ENCODE data around the gene NTF4. TPM values are rescaled to one million over a fixed set of nuclear protein-coding genes. Genes with fewer than 3 reads are reported as not detected.

Gene NTF4
- total and polyA plus RNA-seq, 2 experiments from 2014 or later: 0.94 to 2.7 TPM

Small RNA genes lying within 50 kb of the gene (small RNA-seq; reads per million reads assigned to genes)
- not detected for gene RN7SL708P (ENCODE audit: low replicate concordance)

Other genes starting within 250 kb of the NTF4 start
- 5.0 and 8.4 TPM in 2 replicates for gene HSD17B14, start 228.3 kb downstream of the NTF4 start, total RNA-seq (2014; rRNA removed; shearing (Covaris generic))
- 11.6 and 11.7 TPM in 2 replicates for gene HSD17B14, start 228.3 kb downstream of the NTF4 start, polyA plus RNA-seq (2016; fragmentation: Nextera tagmentation; extraction: Ambion mirVana)
- 12.3 and 15.1 TPM in 2 replicates for gene PLEKHA4, start 196.2 kb downstream of the NTF4 start, total RNA-seq (2014; rRNA removed; shearing (Covaris generic))
- gene PLEKHA4, start 196.2 kb downstream of the NTF4 start, polyA plus RNA-seq (2016; fragmentation: Nextera tagmentation; extraction: Ambion mirVana): 10.9 and 12.2 TPM in 2 replicates
- gene PPP1R15A, start 192.4 kb downstream of the NTF4 start, total RNA-seq (2014; rRNA removed; shearing (Covaris generic)): 14.5 and 15.8 TPM in 2 replicates
- 14.0 and 14.4 TPM in 2 replicates for gene PPP1R15A, start 192.4 kb downstream of the NTF4 start, polyA plus RNA-seq (2016; fragmentation: Nextera tagmentation; extraction: Ambion mirVana)
- 0.12 and 0.42 TPM in 2 replicates for gene TULP2, start 166.1 kb downstream of the NTF4 start, total RNA-seq (2014; rRNA removed; shearing (Covaris generic))
- 1.1 and 1.9 TPM in 2 replicates for gene TULP2, start 166.1 kb downstream of the NTF4 start, polyA plus RNA-seq (2016; fragmentation: Nextera tagmentation; extraction: Ambion mirVana)
- gene NUCB1, start 164.5 kb downstream of the NTF4 start, total RNA-seq (2014; rRNA removed; shearing (Covaris generic)): 142 and 163 TPM in 2 replicates
- 57.1 and 64.9 TPM in 2 replicates for gene NUCB1, start 164.5 kb downstream of the NTF4 start, polyA plus RNA-seq (2016; fragmentation: Nextera tagmentation; extraction: Ambion mirVana)
- 0.69 and 0.78 TPM in 2 replicates for gene DHDH, start 131.1 kb downstream of the NTF4 start, total RNA-seq (2014; rRNA removed; shearing (Covaris generic))
- 4.7 and 8.4 TPM in 2 replicates for gene DHDH, start 131.1 kb downstream of the NTF4 start, polyA plus RNA-seq (2016; fragmentation: Nextera tagmentation; extraction: Ambion mirVana)
- 184 and 261 TPM in 2 replicates for gene BAX, start 109.9 kb downstream of the NTF4 start, total RNA-seq (2014; rRNA removed; shearing (Covaris generic))
- gene BAX, start 109.9 kb downstream of the NTF4 start, polyA plus RNA-seq (2016; fragmentation: Nextera tagmentation; extraction: Ambion mirVana): 168 and 179 TPM in 2 replicates
- gene FTL, start 99.5 kb downstream of the NTF4 start, total RNA-seq (2014; rRNA removed; shearing (Covaris generic)): 1,625 and 2,064 TPM in 2 replicates
- gene FTL, start 99.5 kb downstream of the NTF4 start, polyA plus RNA-seq (2016; fragmentation: Nextera tagmentation; extraction: Ambion mirVana): 5,278 and 5,436 TPM in 2 replicates
- 23.1 and 28.9 TPM in 2 replicates for gene GYS1, start 71.5 kb downstream of the NTF4 start, total RNA-seq (2014; rRNA removed; shearing (Covaris generic))
- gene GYS1, start 71.5 kb downstream of the NTF4 start, polyA plus RNA-seq (2016; fragmentation: Nextera tagmentation; extraction: Ambion mirVana): 15.9 and 19.9 TPM in 2 replicates
- 222 and 252 TPM in 2 replicates for gene RUVBL2, start 70.9 kb downstream of the NTF4 start, total RNA-seq (2014; rRNA removed; shearing (Covaris generic))
- 194 and 196 TPM in 2 replicates for gene RUVBL2, start 70.9 kb downstream of the NTF4 start, polyA plus RNA-seq (2016; fragmentation: Nextera tagmentation; extraction: Ambion mirVana)
- gene LHB, start 47.7 kb downstream of the NTF4 start, total RNA-seq (2014; rRNA removed; shearing (Covaris generic)): 1.9 TPM in 1 of 2 replicates, not detected in the other
- gene LHB, start 47.7 kb downstream of the NTF4 start, polyA plus RNA-seq (2016; fragmentation: Nextera tagmentation; extraction: Ambion mirVana): 0.76 TPM in 1 of 2 replicates, not detected in the other
- gene CGB3, start 40.5 kb downstream of the NTF4 start, total RNA-seq (2014; rRNA removed; shearing (Covaris generic)): not detected in 2 replicates
- gene CGB3, start 40.5 kb downstream of the NTF4 start, polyA plus RNA-seq (2016; fragmentation: Nextera tagmentation; extraction: Ambion mirVana): not detected in 2 replicates
- gene CGB2, start 32.9 kb downstream of the NTF4 start, total RNA-seq (2014; rRNA removed; shearing (Covaris generic)): not detected in 2 replicates
- gene CGB2, start 32.9 kb downstream of the NTF4 start, polyA plus RNA-seq (2016; fragmentation: Nextera tagmentation; extraction: Ambion mirVana): 0.57 TPM in 1 of 2 replicates, not detected in the other
- 0.52 TPM in 1 of 2 replicates, not detected in the other for gene CGB1, start 27.9 kb downstream of the NTF4 start, total RNA-seq (2014; rRNA removed; shearing (Covaris generic))
- not detected in 2 replicates for gene CGB1, start 27.9 kb downstream of the NTF4 start, polyA plus RNA-seq (2016; fragmentation: Nextera tagmentation; extraction: Ambion mirVana)
- gene CGB5, start 21.0 kb downstream of the NTF4 start, total RNA-seq (2014; rRNA removed; shearing (Covaris generic)): not detected in 2 replicates
- not detected in 2 replicates for gene CGB5, start 21.0 kb downstream of the NTF4 start, polyA plus RNA-seq (2016; fragmentation: Nextera tagmentation; extraction: Ambion mirVana)
- gene CGB8, start 15.7 kb downstream of the NTF4 start, total RNA-seq (2014; rRNA removed; shearing (Covaris generic)): not detected in 2 replicates
- gene CGB8, start 15.7 kb downstream of the NTF4 start, polyA plus RNA-seq (2016; fragmentation: Nextera tagmentation; extraction: Ambion mirVana): not detected in 2 replicates
- gene CGB7, start 7.1 kb downstream of the NTF4 start, total RNA-seq (2014; rRNA removed; shearing (Covaris generic)): 0.97 and 1.0 TPM in 2 replicates
- gene CGB7, start 7.1 kb downstream of the NTF4 start, polyA plus RNA-seq (2016; fragmentation: Nextera tagmentation; extraction: Ambion mirVana): 0.32 and 0.66 TPM in 2 replicates
- gene KCNA7, start 7.9 kb upstream of the NTF4 start, total RNA-seq (2014; rRNA removed; shearing (Covaris generic)): not detected in 2 replicates
- gene KCNA7, start 7.9 kb upstream of the NTF4 start, polyA plus RNA-seq (2016; fragmentation: Nextera tagmentation; extraction: Ambion mirVana): 0.08 and 0.14 TPM in 2 replicates
- 349 and 361 TPM in 2 replicates for gene SNRNP70, start 20.6 kb upstream of the NTF4 start, total RNA-seq (2014; rRNA removed; shearing (Covaris generic))
- 229 and 243 TPM in 2 replicates for gene SNRNP70, start 20.6 kb upstream of the NTF4 start, polyA plus RNA-seq (2016; fragmentation: Nextera tagmentation; extraction: Ambion mirVana)
- gene LIN7B, start 49.6 kb upstream of the NTF4 start, total RNA-seq (2014; rRNA removed; shearing (Covaris generic)): 1.2 and 7.8 TPM in 2 replicates
- 8.6 and 10.5 TPM in 2 replicates for gene LIN7B, start 49.6 kb upstream of the NTF4 start, polyA plus RNA-seq (2016; fragmentation: Nextera tagmentation; extraction: Ambion mirVana)
- 2.6 and 8.1 TPM in 2 replicates for gene C19orf73, start 54.3 kb upstream of the NTF4 start, total RNA-seq (2014; rRNA removed; shearing (Covaris generic))
- 8.0 and 9.1 TPM in 2 replicates for gene C19orf73, start 54.3 kb upstream of the NTF4 start, polyA plus RNA-seq (2016; fragmentation: Nextera tagmentation; extraction: Ambion mirVana)
- gene PPFIA3, start 54.7 kb upstream of the NTF4 start, total RNA-seq (2014; rRNA removed; shearing (Covaris generic)): 22.6 and 29.7 TPM in 2 replicates
- 21.3 and 25.4 TPM in 2 replicates for gene PPFIA3, start 54.7 kb upstream of the NTF4 start, polyA plus RNA-seq (2016; fragmentation: Nextera tagmentation; extraction: Ambion mirVana)
- gene HRC, start 90.6 kb upstream of the NTF4 start, total RNA-seq (2014; rRNA removed; shearing (Covaris generic)): 1.4 and 1.9 TPM in 2 replicates
- 2.0 and 2.5 TPM in 2 replicates for gene HRC, start 90.6 kb upstream of the NTF4 start, polyA plus RNA-seq (2016; fragmentation: Nextera tagmentation; extraction: Ambion mirVana)
- gene TRPM4, start 93.0 kb upstream of the NTF4 start, total RNA-seq (2014; rRNA removed; shearing (Covaris generic)): 11.6 and 16.5 TPM in 2 replicates
- 25.7 and 30.4 TPM in 2 replicates for gene TRPM4, start 93.0 kb upstream of the NTF4 start, polyA plus RNA-seq (2016; fragmentation: Nextera tagmentation; extraction: Ambion mirVana)